HEK293 (cell line): ENCODE measurements around the gene G6PD.

ENCODE experiments used
- BCL11B ChIP-seq: fragments of 450-650 bp; formaldehyde crosslinking; IDR thresholded peaks from 2 replicates; pipeline ENCODE4 v1.5.1; 2016; ENCODE audit warnings: low read depth, missing biosample characterization, missing genetic modification characterization
- ELK4 ChIP-seq: IDR thresholded peaks from 2 replicates; pipeline ENCODE4 v1.6.1; 2011; ENCODE audit warnings: mild to moderate bottlenecking, low read depth, low read length, borderline replicate concordance
- GLI2 ChIP-seq: fragments of 450-650 bp; formaldehyde crosslinking; IDR thresholded peaks from 2 replicates; pipeline ENCODE4; 2017; ENCODE audit warnings: missing biosample characterization, missing genetic modification characterization, low read depth, borderline replicate concordance
- GLIS1 ChIP-seq: fragments of 450-650 bp; formaldehyde crosslinking; IDR thresholded peaks from 2 replicates; pipeline ENCODE4 v1.5.1; 2016; ENCODE audit warnings: missing biosample characterization, missing genetic modification characterization
- OVOL3 ChIP-seq: fragments of 450-650 bp; formaldehyde crosslinking; IDR thresholded peaks from 2 replicates; pipeline ENCODE4 v1.5.1; 2016; ENCODE audit warnings: missing biosample characterization, missing genetic modification characterization
- RBAK ChIP-seq: fragments of 450-650 bp; formaldehyde crosslinking; IDR thresholded peaks from 2 replicates; pipeline ENCODE4 v1.5.1; 2016; ENCODE audit warnings: missing biosample characterization, missing genetic modification characterization
- SCRT2 ChIP-seq: fragments of 450-650 bp; formaldehyde crosslinking; IDR thresholded peaks from 2 replicates; pipeline ENCODE4 v1.5.1; 2016; ENCODE audit warnings: missing biosample characterization, missing genetic modification characterization
- TCF7L2 ChIP-seq: IDR thresholded peaks from 2 replicates; pipeline ENCODE4 v1.6.1; 2011; ENCODE audit warnings: low read depth, mild to moderate bottlenecking, inconsistent platforms, low read length, moderate library complexity, borderline replicate concordance
- TSHZ1 ChIP-seq: fragments of 450-650 bp; formaldehyde crosslinking; IDR thresholded peaks from 2 replicates; pipeline ENCODE4 v1.5.1; 2016; ENCODE audit warnings: missing biosample characterization, missing genetic modification characterization, borderline replicate concordance
- ZNF138 ChIP-seq: fragments of 450-650 bp; formaldehyde crosslinking; IDR thresholded peaks from 2 replicates; pipeline ENCODE4 v1.5.1; 2016; ENCODE audit warnings: missing biosample characterization, missing genetic modification characterization, borderline replicate concordance
- ZNF2 ChIP-seq: fragments of 450-650 bp; formaldehyde crosslinking; IDR thresholded peaks from 2 replicates; pipeline ENCODE4 v1.5.1; 2016; ENCODE audit warnings: missing biosample characterization, missing genetic modification characterization
- ZNF223 ChIP-seq: fragments of 450-650 bp; formaldehyde crosslinking; IDR thresholded peaks from 2 replicates; pipeline ENCODE4 v1.5.1; 2016; ENCODE audit warnings: missing biosample characterization, missing genetic modification characterization
- ZNF239 ChIP-seq: fragments of 450-650 bp; formaldehyde crosslinking; IDR thresholded peaks from 2 replicates; pipeline ENCODE4 v1.5.1; 2016; ENCODE audit warnings: missing biosample characterization, missing genetic modification characterization
- ZNF248 ChIP-seq: fragments of 450-650 bp; formaldehyde crosslinking; IDR thresholded peaks from 2 replicates; pipeline ENCODE4 v1.5.1; 2017; ENCODE audit warnings: missing biosample characterization, missing genetic modification characterization
- ZNF350 ChIP-seq: fragments of 450-650 bp; formaldehyde crosslinking; IDR thresholded peaks from 2 replicates; pipeline ENCODE4 v1.5.0; 2017; ENCODE audit warnings: missing biosample characterization, mild to moderate bottlenecking, missing genetic modification characterization
- ZNF394 ChIP-seq: fragments of 450-650 bp; formaldehyde crosslinking; IDR thresholded peaks from 2 replicates; pipeline ENCODE4 v1.5.1; 2016; ENCODE audit warnings: missing biosample characterization, missing genetic modification characterization, mild to moderate bottlenecking, moderate library complexity, borderline replicate concordance
- ZNF473 ChIP-seq: fragments of 450-650 bp; formaldehyde crosslinking; IDR thresholded peaks from 2 replicates; pipeline ENCODE4 v1.5.1; 2017; ENCODE audit warnings: missing biosample characterization, missing genetic modification characterization
- ZNF513 ChIP-seq: fragments of 450-650 bp; IDR thresholded peaks from 2 replicates; pipeline ENCODE4 v1.5.1; 2018; ENCODE audit warnings: missing biosample characterization, missing genetic modification characterization
- ZNF529 ChIP-seq: fragments of 450-650 bp; formaldehyde crosslinking; IDR thresholded peaks from 2 replicates; pipeline ENCODE4 v1.5.1; 2017; ENCODE audit warnings: missing genetic modification characterization, missing biosample characterization; ENCODE audit not compliant: insufficient replicate concordance
- ZNF561 ChIP-seq: fragments of 450-650 bp; IDR thresholded peaks from 2 replicates; pipeline ENCODE4 v1.5.1; 2018; ENCODE audit warnings: missing biosample characterization, missing genetic modification characterization, borderline replicate concordance
- ZNF585B ChIP-seq: fragments of 450-650 bp; formaldehyde crosslinking; IDR thresholded peaks from 2 replicates; pipeline ENCODE4 v1.5.1; 2016; ENCODE audit warnings: missing biosample characterization, missing genetic modification characterization
- ZNF610 ChIP-seq: fragments of 450-650 bp; formaldehyde crosslinking; IDR thresholded peaks from 2 replicates; pipeline ENCODE4 v1.5.1; 2016; ENCODE audit warnings: missing biosample characterization, missing genetic modification characterization, borderline replicate concordance
- ZNF621 ChIP-seq: fragments of 450-650 bp; formaldehyde crosslinking; IDR thresholded peaks from 2 replicates; pipeline ENCODE4 v1.5.1; 2017; ENCODE audit warnings: missing biosample characterization, missing genetic modification characterization
- ZNF624 ChIP-seq: fragments of 450-650 bp; formaldehyde crosslinking; IDR thresholded peaks from 2 replicates; pipeline ENCODE4 v1.5.1; 2017; ENCODE audit warnings: missing biosample characterization, missing genetic modification characterization
- ZNF645 ChIP-seq: fragments of 450-650 bp; formaldehyde crosslinking; IDR thresholded peaks from 2 replicates; pipeline ENCODE4; 2016; ENCODE audit warnings: missing biosample characterization, missing genetic modification characterization
- ZNF664 ChIP-seq: fragments of 450-650 bp; formaldehyde crosslinking; IDR thresholded peaks from 2 replicates; pipeline ENCODE4 v1.5.1; 2016; ENCODE audit warnings: missing biosample characterization, missing genetic modification characterization
- ZNF707 ChIP-seq: fragments of 450-650 bp; formaldehyde crosslinking; IDR thresholded peaks from 2 replicates; pipeline ENCODE4 v1.5.1; 2016; ENCODE audit warnings: missing biosample characterization, missing genetic modification characterization
- ZNF768 ChIP-seq: fragments of 450-650 bp; formaldehyde crosslinking; IDR thresholded peaks from 2 replicates; pipeline ENCODE4 v1.5.1; 2018; ENCODE audit warnings: missing biosample characterization, mild to moderate bottlenecking, missing genetic modification characterization
- ZNF776 ChIP-seq: fragments of 450-650 bp; formaldehyde crosslinking; IDR thresholded peaks from 2 replicates; pipeline ENCODE4 v1.5.0; 2017; ENCODE audit warnings: missing biosample characterization, missing genetic modification characterization, borderline replicate concordance
- ZNF777 ChIP-seq: fragments of 450-650 bp; formaldehyde crosslinking; IDR thresholded peaks from 2 replicates; pipeline ENCODE4 v1.5.1; 2017; ENCODE audit warnings: missing biosample characterization, missing genetic modification characterization, borderline replicate concordance
- ZNF791 ChIP-seq: fragments of 450-650 bp; formaldehyde crosslinking; IDR thresholded peaks from 2 replicates; pipeline ENCODE4 v1.5.1; 2016; ENCODE audit warnings: missing biosample characterization, missing genetic modification characterization
- ZNF792 ChIP-seq: fragments of 450-650 bp; formaldehyde crosslinking; IDR thresholded peaks from 2 replicates; pipeline ENCODE4 v1.5.1; 2016; ENCODE audit warnings: missing biosample characterization, missing genetic modification characterization
- ZSCAN30 ChIP-seq: fragments of 450-650 bp; IDR thresholded peaks from 2 replicates; pipeline ENCODE4 v1.5.1; 2018; ENCODE audit warnings: missing biosample characterization, mild to moderate bottlenecking, missing genetic modification characterization, moderate library complexity
- ZSCAN5A ChIP-seq: fragments of 450-650 bp; formaldehyde crosslinking; IDR thresholded peaks from 2 replicates; pipeline ENCODE4 v1.5.1; 2016; ENCODE audit warnings: missing biosample characterization, missing genetic modification characterization

Gene G6PD

GRCh38 chrX:154490414-154491083, 56.1 kb downstream of the G6PD start, which contains the start of gene SLC10A3 (continued):
- no peak for TF ChIP-seq TSHZ1 (tag by site-specific recombination)
- no peak for TF ChIP-seq ZNF585B (tag by site-specific recombination)
- TF ChIP-seq SCRT2: no peak
- no peak for TF ChIP-seq ZSCAN5A (tag by site-specific recombination)
- TF ChIP-seq ZNF513 (tag by site-specific recombination): no peak
- TF ChIP-seq BCL11B (tag by site-specific recombination): peak; percentile 16; the same call in 1 of the 2 replicates
- peak; percentile 75; the same call in 1 of the 2 replicates for TF ChIP-seq ZNF223 (tag by site-specific recombination)
- TF ChIP-seq GLI2 (tag by site-specific recombination): no peak
- no peak for TF ChIP-seq ZNF473 (tag by site-specific recombination)
- TF ChIP-seq GLIS1 (tag by site-specific recombination): no peak
- no peak for TF ChIP-seq ELK4
- no peak for TF ChIP-seq ZNF2 (tag by site-specific recombination)
- no peak for TF ChIP-seq ZNF624
- no peak for TF ChIP-seq ZNF776 (tag by site-specific recombination)
- no peak for TF ChIP-seq ZNF707
- no peak for TF ChIP-seq TCF7L2
- no peak for TF ChIP-seq ZNF645
- no peak for TF ChIP-seq ZNF138 (tag by site-specific recombination)
- TF ChIP-seq ZNF394 (tag by site-specific recombination): no peak
- TF ChIP-seq ZSCAN30: peak; percentile 70
- TF ChIP-seq RBAK (tag by site-specific recombination): no peak
- no peak for TF ChIP-seq ZNF791 (tag by site-specific recombination)
- TF ChIP-seq ZNF792 (tag by site-specific recombination): no peak
- no peak for TF ChIP-seq ZNF529
- TF ChIP-seq OVOL3: no peak
- no peak for TF ChIP-seq ZNF768 (tag by site-specific recombination)
- no peak for TF ChIP-seq ZNF561
- no peak for TF ChIP-seq ZNF777 (tag by site-specific recombination)
- no peak for TF ChIP-seq ZNF610 (tag by site-specific recombination)
- TF ChIP-seq ZNF248 (tag by site-specific recombination): no peak
- no peak for TF ChIP-seq ZNF621 (tag by site-specific recombination)
- no peak for TF ChIP-seq ZNF350
- no peak for TF ChIP-seq ZNF664 (tag by site-specific recombination)
- no peak for TF ChIP-seq ZNF239 (tag by site-specific recombination)
